K562 (cell line): ENCODE measurements around the gene GBF1. TPM values are rescaled to one million over a fixed set of nuclear protein-coding genes. Genes with fewer than 3 reads are reported as not detected.
A peak's percentile ranks its signal among the peaks of the same experiment; 100 is the strongest.

ENCODE experiments used
- ARID3A ChIP-seq: IDR thresholded peaks from 2 replicates; pipeline ENCODE4 v1.6.1; 2012; ENCODE audit warnings: low read depth, low read length, improper control_type of control experiment, borderline replicate concordance
- ASH1L ChIP-seq: fragments of 450-650 bp; IDR thresholded peaks from 2 replicates; pipeline ENCODE4 v1.6.1; 2018; ENCODE audit warnings: borderline replicate concordance, mild to moderate bottlenecking, low read depth; ENCODE audit not compliant: partially characterized antibody
- CBX2 ChIP-seq: fragments of 200-600 bp; sonication (generic); IDR thresholded peaks from one replicate; pipeline ENCODE4 v1.6.1; 2012; ENCODE audit warnings: mild to moderate bottlenecking, low read length, inconsistent platforms; ENCODE audit not compliant: insufficient read depth, poor library complexity, severe bottlenecking
- DACH1 ChIP-seq: fragments of 450-650 bp; IDR thresholded peaks from 2 replicates; pipeline ENCODE4 v1.6.1; 2018; ENCODE audit not compliant: partially characterized antibody
- FOS ChIP-seq: IDR thresholded peaks from 3 replicates; pipeline ENCODE4 v1.6.1; 2011; ENCODE audit not compliant: insufficient read length; ENCODE audit errors: extremely low read depth
- GABPA ChIP-seq: fragments of 200-800 bp; sonication (Bioruptor generic); conservative IDR thresholded peaks from 2 replicates; pipeline ENCODE4 v1.6.1; 2016; ENCODE audit warnings: low read depth, missing genetic modification characterization, missing compliant biosample characterization
- KLF16 ChIP-seq: IDR thresholded peaks from 2 replicates; pipeline ENCODE4 v1.6.1; 2016; ENCODE audit warnings: antibody characterized with exemption
- L3MBTL2 ChIP-seq: fragments of 450-650 bp; IDR thresholded peaks from 2 replicates; pipeline ENCODE4 v1.6.1; 2016; ENCODE audit warnings: mild to moderate bottlenecking, moderate library complexity
- LARP7 ChIP-seq: fragments of 450-650 bp; IDR thresholded peaks from 2 replicates; pipeline ENCODE4 v1.6.1; 2016
- MAFK ChIP-seq: IDR thresholded peaks from 2 replicates; pipeline ENCODE4 v1.6.1; 2011; ENCODE audit warnings: low read length, improper control_type of control experiment
- MYC ChIP-seq, 2 experiments: fragments of 250-450 bp in 1 of 2; sonication (Bioruptor Pico) in 1 of 2; IDR thresholded peaks; 2 replicates each; pipeline versions ENCODE4 v1.5.1 to v1.6.1; 2012 to 2021; ENCODE audit warnings: low read depth in 2 of 2, borderline replicate concordance in 1 of 2, improper control_type of control experiment in 1 of 2, low read length in 1 of 2, mild to moderate bottlenecking in 1 of 2, moderate library complexity in 1 of 2
- NONO ChIP-seq, 2 experiments: fragments of 200-400 bp in 1 of 2; fragments of 450-650 bp in 1 of 2; formaldehyde crosslinking in 1 of 2; IDR thresholded peaks; 2 replicates each; pipeline ENCODE4 v1.6.1; 2017; ENCODE audit warnings: low read depth in 2 of 2, mild to moderate bottlenecking in 2 of 2, moderate library complexity in 2 of 2, low read length in 1 of 2
- PRPF4 ChIP-seq: fragments of 200-400 bp; formaldehyde crosslinking; IDR thresholded peaks from one replicate; pipeline ENCODE4 v1.6.1; 2017; ENCODE audit warnings: low read length, low read depth, mild to moderate bottlenecking; ENCODE audit not compliant: insufficient read depth, poor library complexity, severe bottlenecking
- PURB ChIP-seq: sonication (generic); formaldehyde crosslinking; IDR thresholded peaks from 2 replicates; pipeline ENCODE4 v1.9.0; 2021; ENCODE audit warnings: low read depth, mild to moderate bottlenecking, missing genetic modification reagents
- RFX7 ChIP-seq: fragments of 250-450 bp; sonication (Bioruptor Pico); IDR thresholded peaks from 2 replicates; pipeline ENCODE4 v1.5.1; 2021; ENCODE audit warnings: mild to moderate bottlenecking
- TSHZ1 ChIP-seq: fragments of 250-450 bp; sonication (Bioruptor Pico); IDR thresholded peaks from 2 replicates; pipeline ENCODE4 v1.4.0; 2020; ENCODE audit warnings: mild to moderate bottlenecking, moderate library complexity
- ZBTB9 ChIP-seq: fragments of 450-650 bp; formaldehyde crosslinking; IDR thresholded peaks from 2 replicates; pipeline ENCODE4 v1.4.0; 2020; ENCODE audit warnings: mild to moderate bottlenecking, moderate library complexity
- ZEB2 ChIP-seq: fragments of 450-650 bp; IDR thresholded peaks from 2 replicates; pipeline ENCODE4 v1.6.1; 2016
- ZNF175 ChIP-seq: fragments of 200-800 bp; sonication (Bioruptor generic); IDR thresholded peaks from 2 replicates; pipeline ENCODE4 v1.6.1; 2016; ENCODE audit warnings: low read depth, mild to moderate bottlenecking, missing genetic modification characterization, missing compliant biosample characterization
- ZNF239 ChIP-seq: fragments of 250-450 bp; sonication (Bioruptor Pico); IDR thresholded peaks from 2 replicates; pipeline ENCODE4 v1.4.0; 2020; ENCODE audit warnings: mild to moderate bottlenecking
- ZNF282 ChIP-seq: sonication (generic); formaldehyde crosslinking; IDR thresholded peaks from 2 replicates; pipeline ENCODE4 v1.8.1; 2023; ENCODE audit warnings: missing genetic modification reagents
- ZNF431 ChIP-seq: sonication (generic); formaldehyde crosslinking; IDR thresholded peaks from 2 replicates; pipeline ENCODE4 v1.8.0; 2022; ENCODE audit warnings: mild to moderate bottlenecking, missing genetic modification reagents
- polyA plus RNA-seq, 8 experiments: library from polyadenylated mRNA; depleted of rRNA in 4 of 8; stranded (reverse) in 5 of 8; unstranded in 3 of 8; fragments of >200 nt; fragmentation: Nextera tagmentation in 2 of 8; fragmentation: Illumina TruSeq in 1 of 8; extraction: Ambion mirVana in 2 of 8; extraction: Trizol in 1 of 8; gene quantifications; 2 replicates each; pipeline versions ENCODE4 v1.2.1 to v1.2.3, GENCODE V29; 2011 to 2014; ENCODE audit warnings: inconsistent platforms in 1 of 8, missing spikeins in 1 of 8
- total RNA-seq, 7 experiments: library from RNA; depleted of rRNA in 6 of 7; stranded (reverse); fragments of >200 nt in 6 of 7; fragmentation: Illumina TruSeq in 2 of 7; extraction: Trizol in 2 of 7; gene quantifications; 2 replicates each; pipeline versions ENCODE4 v1.2.1 to v1.2.3, GENCODE V29; 2011 to 2021; ENCODE audit warnings: low replicate concordance in 1 of 7

The GBF1 gene
- total and polyA plus RNA-seq, 9 of the 15 experiments (the other 6 are each of a cell fraction or from before 2014, with no cell fraction given) = 0.69 to 28.0 (median 10.3) TPM

- no peak for TF ChIP-seq TSHZ1 (CRISPR knock-in tag)
- TF ChIP-seq ZNF282 (CRISPR knock-in tag) = no peak
- TF ChIP-seq RFX7 (CRISPR knock-in tag) = no peak
- TF ChIP-seq KLF16 = peak; percentile 32; the same call in 1 of the 2 replicates
- TF ChIP-seq ZNF175 (CRISPR knock-in tag) = no peak
- TF ChIP-seq L3MBTL2 = no peak; the same call in none of the 2 replicates
- peak; percentile 56; the same call in 1 of the 2 replicates for TF ChIP-seq ZEB2
- no peak for TF ChIP-seq MAFK
- TF ChIP-seq ZNF239 (CRISPR knock-in tag) = no peak
- no peak for TF ChIP-seq LARP7
- TF ChIP-seq ASH1L = peak; percentile 26
- TF ChIP-seq ARID3A = no peak
- peak; percentile 38 for TF ChIP-seq FOS
- no peak for TF ChIP-seq PRPF4
- no peak for TF ChIP-seq DACH1
- TF ChIP-seq ZNF431 = no peak
- 0 out of 4 replicates have a peak, but pooled peaks of 1 of the 2 experiments have one; percentile 33 for TF ChIP-seq NONO (IDR thresholded peaks at IDR 0.05; ENCODE audit: low read depth in 2 of 2, low read length in 1 of 2)
- no peak for TF ChIP-seq ZBTB9 (CRISPR knock-in tag)
- TF ChIP-seq GABPA (tag) = peak; percentile 71
- TF ChIP-seq PURB = no peak
- no peak; the same call in 1 of the 2 replicates for TF ChIP-seq MYC (IDR thresholded peaks at IDR 0.05; ENCODE audit: low read depth, low read length)
- peak; percentile 53; the same call in 1 of the 2 replicates for TF ChIP-seq MYC (CRISPR knock-in tag; IDR thresholded peaks at IDR 0.05; ENCODE audit: borderline replicate concordance, low read depth)
- TF ChIP-seq CBX2 = no peak
Measured at GRCh38 chr10:102394079-102394800, 148.9 kb downstream of the GBF1 start (continued).
